Kidney (tissue), 14 donors: ENCODE results near the gene ARHGAP36. TPM values are rescaled to one million over a fixed set of nuclear protein-coding genes. Genes with fewer than 3 reads are reported as not detected.
A peak's percentile ranks its signal among the peaks of the same experiment; 100 is the strongest.

ENCODE experiments used
- DNase-seq, 5 donors: peaks; one replicate each; pipeline ENCODE4 v3.0.0-alpha.2; 2013 to 2020
- FAIRE-seq: peaks from 2 replicates; lab custom pipeline; 2012; peaks lifted over from hg19 to GRCh38; lab: Jason Lieb, UNC
- H3K27ac ChIP-seq, 2 donors: one replicate each; pipeline ENCODE4 v1.7.0; 2013; ENCODE audit warnings: low read depth in 2 of 2, low read length in 2 of 2, inconsistent platforms in 1 of 2
- H3K27me3 ChIP-seq: one replicate; pipeline ENCODE4 v1.7.1; 2013; ENCODE audit warnings: low read length, inconsistent platforms; ENCODE audit not compliant: control insufficient read depth, insufficient read depth
- H3K36me3 ChIP-seq, 3 donors: one replicate each; pipeline versions ENCODE4 v1.7.0 to v1.7.1; 2013; ENCODE audit warnings: low read length in 3 of 3, control low read depth in 1 of 3, inconsistent platforms in 1 of 3; ENCODE audit not compliant: insufficient read depth in 3 of 3, control insufficient read depth in 2 of 3
- H3K4me1 ChIP-seq, 3 donors: one replicate each; pipeline versions ENCODE4 v1.7.0 to v1.7.1; 2013; ENCODE audit warnings: low read length in 3 of 3, inconsistent platforms in 1 of 3, low read depth in 1 of 3; ENCODE audit not compliant: control insufficient read depth in 2 of 3, insufficient read depth in 2 of 3
- H3K4me3 ChIP-seq, 3 donors: one replicate each; pipeline versions ENCODE4 v1.7.0 to v1.8.1; 2013; ENCODE audit warnings: low read length in 3 of 3, control low read depth in 1 of 3, inconsistent platforms in 1 of 3
- H3K9ac ChIP-seq, 3 donors: one replicate each; pipeline versions ENCODE4 v1.7.0 to v1.7.1; 2013; ENCODE audit warnings: low read length in 3 of 3, control low read depth in 1 of 3, inconsistent platforms in 1 of 3
- H3K9me3 ChIP-seq, 3 donors: one replicate each; pipeline versions ENCODE4 v1.7.0 to v1.7.1; 2013; ENCODE audit warnings: low read length in 3 of 3, control low read depth in 1 of 3, inconsistent platforms in 1 of 3; ENCODE audit not compliant: control insufficient read depth in 2 of 3, insufficient read depth in 1 of 3
- intact Hi-C: fragments of 100-400 bp; cut with DNase I; formaldehyde crosslinking; loops from one replicate; pipeline ENCODE4 v1.11.1; 2022
- polyA plus RNA-seq: library from polyadenylated mRNA; stranded (reverse); fragments of 350-450 nt; fragmentation: Illumina TruSeq; extraction: RNeasy Lipid Tissue Mini Kit (QIAGEN cat#74804); gene quantifications from one replicate; pipeline ENCODE4 v1.2.3, GENCODE V29; 2014; ENCODE audit warnings: low read depth, low replicate concordance; ENCODE audit not compliant: insufficient read depth
- total RNA-seq: library from RNA; stranded (reverse); fragmentation: NEBNext Ultra II Directional; extraction: Animal tissue kit (Norgen Biotek cat#: 25700); gene quantifications from one replicate; pipeline ENCODE4 v1.2.1, GENCODE V29; 2021
- TF ChIP-seq, protein P1 (sequence below): IDR thresholded peaks from 3 replicates; pipeline ENCODE4 v1.5.1; 2012; ENCODE audit warnings: mild to moderate bottlenecking, moderate library complexity, borderline replicate concordance; ENCODE audit not compliant: insufficient read depth; ENCODE audit errors: extremely low read depth
- donor health status: control.
- donor health status: control.
- donor health status: control.
- donor health status: control.
- donor health status: control.
- donor health status: DM: yes; HTN: yes; CAD: no.
- donor health status: Normal renal cell carcinoma (clear cell type).

ARHGAP36 gene
- total and polyA plus RNA-seq, 2 donors from 2014 or later: 0.13 TPM; not detected in 1

DNA sequence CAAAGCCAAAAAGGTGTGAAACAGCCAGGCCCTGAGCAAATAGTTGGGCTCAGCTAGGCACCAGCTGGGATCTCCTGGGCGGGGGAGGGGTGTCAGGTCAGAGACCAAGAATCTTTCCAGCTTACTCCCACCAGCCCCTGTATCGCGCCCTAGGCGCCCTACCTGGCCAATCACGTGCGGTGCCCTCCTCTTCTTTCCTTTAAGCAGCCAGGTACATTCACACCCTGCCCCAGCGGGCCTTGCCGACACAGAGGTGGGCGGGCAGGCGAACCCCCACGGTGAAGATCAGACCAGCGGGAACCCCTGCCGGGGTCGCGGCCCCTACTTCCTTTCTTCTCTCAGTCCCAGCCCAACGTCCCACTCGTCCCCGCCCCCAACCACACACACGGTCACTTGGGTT, 9.1 kb downstream of the ARHGAP36 start:
- Histone ChIP-seq H3K9ac (no peak overlapping the region), H3K4me3 (no peak overlapping the region), H3K9me3 (no peaks in the 10 kb centered on the region), H3K27ac (no peak overlapping the region), H3K4me1 (no peaks in the 10 kb centered on the region), H3K27me3 (peaks cover 30% of the 10 kb centered on the region), H3K36me3 (no peaks in the 10 kb centered on the region)
- TF ChIP-seq, protein P1, sequence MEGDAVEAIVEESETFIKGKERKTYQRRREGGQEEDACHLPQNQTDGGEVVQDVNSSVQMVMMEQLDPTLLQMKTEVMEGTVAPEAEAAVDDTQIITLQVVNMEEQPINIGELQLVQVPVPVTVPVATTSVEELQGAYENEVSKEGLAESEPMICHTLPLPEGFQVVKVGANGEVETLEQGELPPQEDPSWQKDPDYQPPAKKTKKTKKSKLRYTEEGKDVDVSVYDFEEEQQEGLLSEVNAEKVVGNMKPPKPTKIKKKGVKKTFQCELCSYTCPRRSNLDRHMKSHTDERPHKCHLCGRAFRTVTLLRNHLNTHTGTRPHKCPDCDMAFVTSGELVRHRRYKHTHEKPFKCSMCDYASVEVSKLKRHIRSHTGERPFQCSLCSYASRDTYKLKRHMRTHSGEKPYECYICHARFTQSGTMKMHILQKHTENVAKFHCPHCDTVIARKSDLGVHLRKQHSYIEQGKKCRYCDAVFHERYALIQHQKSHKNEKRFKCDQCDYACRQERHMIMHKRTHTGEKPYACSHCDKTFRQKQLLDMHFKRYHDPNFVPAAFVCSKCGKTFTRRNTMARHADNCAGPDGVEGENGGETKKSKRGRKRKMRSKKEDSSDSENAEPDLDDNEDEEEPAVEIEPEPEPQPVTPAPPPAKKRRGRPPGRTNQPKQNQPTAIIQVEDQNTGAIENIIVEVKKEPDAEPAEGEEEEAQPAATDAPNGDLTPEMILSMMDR: no peak
- peak in 1 of 5 donors; percentile 36 for DNase-seq
- intact Hi-C loops: no loop called here
- FAIRE-seq: no peak

DNA sequence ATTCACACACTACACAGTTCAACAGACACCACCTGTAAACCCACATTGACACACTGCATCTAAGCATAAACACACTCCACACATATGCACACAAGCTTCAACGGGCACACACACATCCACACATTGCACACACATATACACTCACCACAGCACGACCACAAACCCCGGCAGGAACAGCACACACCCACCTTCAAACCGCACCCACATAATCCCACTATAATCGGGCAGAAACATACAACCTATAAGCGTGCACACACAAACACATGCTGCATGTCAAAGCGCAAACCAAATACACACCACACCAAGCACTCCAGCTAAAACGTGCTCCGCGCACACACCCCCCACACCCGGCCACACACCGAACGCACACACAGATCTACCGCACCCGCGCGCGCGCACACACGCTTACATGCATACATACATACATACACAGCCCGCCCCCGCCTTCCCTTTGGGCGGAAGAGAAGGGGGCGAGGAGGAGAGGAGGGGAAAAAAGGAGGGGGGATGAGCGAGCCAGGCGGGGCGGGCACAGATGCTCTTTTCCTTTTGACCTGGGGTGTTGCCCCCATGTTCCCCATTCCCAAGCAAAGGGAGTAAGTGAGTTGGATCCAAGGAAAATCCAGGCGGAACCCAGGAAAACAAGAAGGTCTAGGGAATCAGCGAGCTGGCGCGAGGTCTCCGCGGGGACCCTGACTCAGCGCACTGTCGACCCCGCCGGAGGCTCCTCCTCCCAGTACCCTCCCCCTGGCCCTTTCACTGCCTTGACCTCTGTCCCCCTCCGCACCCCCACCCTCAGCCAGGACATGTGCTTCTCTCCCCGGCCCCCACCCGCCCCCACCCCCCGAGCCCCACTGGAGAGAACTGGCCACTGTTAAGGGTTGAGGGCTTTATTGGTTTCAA, 9.9 kb downstream of the ARHGAP36 start:
- Histone ChIP-seq H3K4me3 (no peak overlapping the region), H3K27me3 (peaks cover 33% of the 10 kb centered on the region), H3K9ac (no peak overlapping the region), H3K27ac (no peak overlapping the region), H3K36me3 (no peaks in the 10 kb centered on the region), H3K9me3 (no peaks in the 10 kb centered on the region), H3K4me1 (no peaks in the 10 kb centered on the region)
- TF ChIP-seq, protein P1: no peak
- peak in 2 of 5 donors; percentile 15 to 34 for DNase-seq
- no peak for FAIRE-seq
- intact Hi-C loops: no loop called here

DNA sequence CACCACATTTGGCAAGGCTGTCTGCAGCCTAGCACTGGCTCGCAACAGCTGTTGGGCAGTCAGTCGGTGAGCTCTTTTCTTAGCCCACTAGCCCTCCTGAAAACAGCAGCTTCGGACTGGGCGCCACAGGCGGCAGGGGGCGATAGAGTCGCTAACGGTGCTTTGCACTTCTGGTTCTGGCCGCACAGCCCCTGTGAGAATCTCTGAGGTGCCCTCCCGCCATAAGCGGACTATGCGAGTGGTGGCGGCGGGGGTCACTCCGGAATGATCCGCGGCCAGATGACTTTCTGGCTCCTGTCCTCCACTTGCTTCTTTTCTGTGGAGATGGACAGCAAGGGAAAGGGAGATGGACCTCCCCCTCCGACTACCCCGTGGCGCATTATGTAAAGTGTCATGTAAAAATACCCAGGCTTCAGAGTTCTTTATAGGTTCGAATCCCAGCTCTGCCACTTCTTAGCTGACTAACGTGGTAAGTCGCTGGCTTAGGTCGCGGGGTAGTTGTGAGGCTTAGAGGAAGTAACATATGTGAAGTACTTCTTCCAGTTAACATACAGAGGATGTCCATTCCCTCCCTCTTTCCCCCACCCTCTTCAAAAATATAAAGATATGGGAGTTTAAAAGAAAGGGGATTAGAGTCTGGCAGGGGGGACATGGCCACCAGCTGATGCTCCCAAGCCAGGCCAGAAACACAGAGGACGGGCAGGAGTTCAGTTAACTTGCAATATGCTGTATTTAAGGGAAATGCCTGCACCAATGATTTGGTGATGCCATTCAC, 11.0 kb downstream of the ARHGAP36 start:
- peak in 4 of 5 donors; percentile 45 to 53 (median 48) for DNase-seq
- Histone ChIP-seq H3K27me3 (peaks cover 33% of the 10 kb centered on the region), H3K36me3 (no peaks in the 10 kb centered on the region), H3K27ac (no peak overlapping the region), H3K4me1 (no peaks in the 10 kb centered on the region), H3K4me3 (no peak overlapping the region), H3K9me3 (no peaks in the 10 kb centered on the region), H3K9ac (no peak overlapping the region)
- TF ChIP-seq, protein P1: peak; percentile 11
- no peak for FAIRE-seq
- intact Hi-C loops: no loop called here
